ENCODE data around the gene HPS4.

- TF ChIP-seq, protein P1, sequence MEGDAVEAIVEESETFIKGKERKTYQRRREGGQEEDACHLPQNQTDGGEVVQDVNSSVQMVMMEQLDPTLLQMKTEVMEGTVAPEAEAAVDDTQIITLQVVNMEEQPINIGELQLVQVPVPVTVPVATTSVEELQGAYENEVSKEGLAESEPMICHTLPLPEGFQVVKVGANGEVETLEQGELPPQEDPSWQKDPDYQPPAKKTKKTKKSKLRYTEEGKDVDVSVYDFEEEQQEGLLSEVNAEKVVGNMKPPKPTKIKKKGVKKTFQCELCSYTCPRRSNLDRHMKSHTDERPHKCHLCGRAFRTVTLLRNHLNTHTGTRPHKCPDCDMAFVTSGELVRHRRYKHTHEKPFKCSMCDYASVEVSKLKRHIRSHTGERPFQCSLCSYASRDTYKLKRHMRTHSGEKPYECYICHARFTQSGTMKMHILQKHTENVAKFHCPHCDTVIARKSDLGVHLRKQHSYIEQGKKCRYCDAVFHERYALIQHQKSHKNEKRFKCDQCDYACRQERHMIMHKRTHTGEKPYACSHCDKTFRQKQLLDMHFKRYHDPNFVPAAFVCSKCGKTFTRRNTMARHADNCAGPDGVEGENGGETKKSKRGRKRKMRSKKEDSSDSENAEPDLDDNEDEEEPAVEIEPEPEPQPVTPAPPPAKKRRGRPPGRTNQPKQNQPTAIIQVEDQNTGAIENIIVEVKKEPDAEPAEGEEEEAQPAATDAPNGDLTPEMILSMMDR (conservative IDR thresholded peaks at IDR 0.05; ENCODE audit: low read depth, low read length), result no peak
- TF ChIP-seq EZH2 (IDR thresholded peaks at IDR 0.05; ENCODE audit: low read length, unreplicated experiment) (no peak), EZH2phosphoT487 (IDR thresholded peaks at IDR 0.05; ENCODE audit: borderline replicate concordance, low read length) (no peak)
Observed at GRCh38 chr22:26410386-26410785, 73.2 kb downstream of the HPS4 start.

Data from PC-3 (cell line).